Thyroid gland (tissue), 4 donors: ENCODE results near the gene EIF4A3. TPM values are rescaled to one million over a fixed set of nuclear protein-coding genes. Genes with fewer than 3 reads are reported as not detected.

Experiments used
- DNase-seq, 2 donors: peaks; one replicate each; pipeline ENCODE4 v3.0.0-alpha.2; 2019
- H3K27ac ChIP-seq, 3 donors: fragments of 200-600 bp; sonication (generic); 1 replicate in 2 of 3; 2 replicates in 1 of 3; pipeline ENCODE4 v1.5.1; 2016 to 2019; ENCODE audit warnings: mild to moderate bottlenecking in 1 of 3, moderate library complexity in 1 of 3
- H3K27me3 ChIP-seq: fragments of 200-600 bp; sonication (generic); one replicate; pipeline ENCODE4 v1.5.1; 2019
- H3K36me3 ChIP-seq, 2 donors: fragments of 200-600 bp; sonication (generic); one replicate each; pipeline ENCODE4 v1.5.1; 2016 to 2019
- H3K4me1 ChIP-seq, 2 donors: fragments of 200-600 bp; sonication (generic); one replicate each; pipeline ENCODE4 v1.5.1; 2017 to 2019
- H3K4me3 ChIP-seq, 3 donors: fragments of 200-600 bp; sonication (generic); replicated peaks in 1 of 3; 1 replicate in 2 of 3; 2 replicates in 1 of 3; pipeline ENCODE4 v1.5.1; 2016; ENCODE audit warnings: mild to moderate bottlenecking in 1 of 3
- H3K9me3 ChIP-seq: fragments of 200-600 bp; sonication (generic); one replicate; pipeline ENCODE4 v1.5.1; 2017
- CTCF ChIP-seq, 6 experiments: fragments of 200-600 bp in 3 of 6; fragments of 450-650 bp in 3 of 6; sonication (generic) in 3 of 6; IDR thresholded peaks; one replicate each; pipeline ENCODE4 v1.5.1; 2016 to 2019; ENCODE audit warnings: antibody characterized with exemption in 6 of 6, mild to moderate bottlenecking in 2 of 6, inconsistent platforms in 1 of 6, moderate library complexity in 1 of 6
- POLR2A ChIP-seq, 2 donors: fragments of 450-650 bp; IDR thresholded peaks; one replicate each; pipeline ENCODE4 v1.6.1; 2017; ENCODE audit warnings: antibody characterized with exemption in 2 of 2, mild to moderate bottlenecking in 2 of 2, moderate library complexity in 1 of 2
- WGBS, 2 donors: methylation state at CpG; one replicate each; pipeline ENCODE4 v1.1.5; 2017; 5-methylcytosine and 5-hydroxymethylcytosine counted together
- intact Hi-C: fragments of 100-400 bp; cut with DNase I; formaldehyde crosslinking; loops from one replicate; pipeline ENCODE4 v1.15.1; 2023
- total RNA-seq, 4 donors: library from RNA; depleted of rRNA; stranded (reverse); fragments of >200 nt; gene quantifications; one replicate each; pipeline ENCODE4 v1.2.3, GENCODE V29; 2016

Gene EIF4A3
- total RNA-seq, 4 donors from 2014 or later: 42.9 to 79.8 (median 47.4) TPM

- Histone ChIP-seq H3K4me1 (no peaks in the 10 kb centered on the region), H3K27me3 (no peaks in the 10 kb centered on the region), H3K27ac (no peak overlapping the region), H3K4me3 (no peak overlapping the region), H3K9me3 (no peaks in the 10 kb centered on the region), H3K36me3 (no peaks in the 10 kb centered on the region)
- intact Hi-C loops: no loop called here
- TF ChIP-seq CTCF (IDR thresholded peaks at IDR 0.05): no peak
- TF ChIP-seq POLR2A (IDR thresholded peaks at IDR 0.05): no peak
- DNase-seq: no peak
- WGBS, 2 donors: 94 to 97% methylated on average over 6 of the region's 6 CpGs
Measured at GRCh38 chr17:80173916-80174315, 27.0 kb upstream of the EIF4A3 start.

GRCh38 chr17:80173126-80173525 is 26.2 kb upstream of the EIF4A3 start:
- no peak for TF ChIP-seq POLR2A (IDR thresholded peaks at IDR 0.05)
- no peak for TF ChIP-seq CTCF (IDR thresholded peaks at IDR 0.05)
- intact Hi-C loops: no loop called here
- no peak for DNase-seq
- H3K9me3 ChIP-seq: no peaks in the 10 kb centered on the region
- H3K27me3 ChIP-seq: no peaks in the 10 kb centered on the region
- H3K27ac ChIP-seq: no peak overlapping the region
- H3K4me3 ChIP-seq: no peak overlapping the region
- no peaks in the 10 kb centered on the region for H3K36me3 ChIP-seq
- H3K4me1 ChIP-seq: no peaks in the 10 kb centered on the region
- WGBS, 2 donors: 86% methylated on average over 12 of the region's 12 CpGs

- TF ChIP-seq POLR2A (IDR thresholded peaks at IDR 0.05): no peak
- TF ChIP-seq CTCF (IDR thresholded peaks at IDR 0.05): no peak
- no peaks in the 10 kb centered on the region for H3K27me3 ChIP-seq
- intact Hi-C loops: no loop called here
- WGBS, 2 donors: 81 to 82% methylated on average over 7 of the region's 7 CpGs
- no peak overlapping the region for H3K27ac ChIP-seq
- DNase-seq: no peak
- H3K9me3 ChIP-seq: no peaks in the 10 kb centered on the region
- no peaks in the 10 kb centered on the region for H3K4me1 ChIP-seq
- no peaks in the 10 kb centered on the region for H3K36me3 ChIP-seq
- no peak overlapping the region for H3K4me3 ChIP-seq
Measured at GRCh38 chr17:80171681-80172080, 24.8 kb upstream of the EIF4A3 start.

GRCh38 chr17:80169784-80170500 is 23.0 kb upstream of the EIF4A3 start, which contains the start of gene CARD14:
Gene CARD14 (plus strand): TSS chr17:80170030. CDS start chr17:80181439, 11,409 bp downstream.
- Histone ChIP-seq H3K9me3 (no peaks in the 10 kb centered on the region), H3K36me3 (no peaks in the 10 kb centered on the region), H3K4me3 (no peak within 1 kb of the TSS), H3K27me3 (no peaks in the 10 kb centered on the region), H3K27ac (no peak within 1 kb of the TSS), H3K4me1 (no peaks in the 10 kb centered on the region)
- intact Hi-C loops: no loop called here
- TF ChIP-seq CTCF (IDR thresholded peaks at IDR 0.05) (no peak), POLR2A (IDR thresholded peaks at IDR 0.05) (no peak)
- peak in 1 of 2 donors; percentile 29 for DNase-seq
- 50 to 63% methylated on average over 12 to 19 of the region's 19 CpGs for WGBS, 2 donors

GRCh38 chr17:80169107-80169506 is 22.2 kb upstream of the EIF4A3 start:
- Histone ChIP-seq H3K27me3 (no peaks in the 10 kb centered on the region), H3K4me1 (no peaks in the 10 kb centered on the region), H3K9me3 (no peaks in the 10 kb centered on the region), H3K36me3 (no peaks in the 10 kb centered on the region), H3K27ac (no peak overlapping the region), H3K4me3 (no peak overlapping the region)
- intact Hi-C loops: no loop called here
- DNase-seq: no peak
- WGBS, 2 donors: 95 to 97% methylated on average over 5 of the region's 5 CpGs
- TF ChIP-seq CTCF (IDR thresholded peaks at IDR 0.05) (no peak), POLR2A (IDR thresholded peaks at IDR 0.05) (no peak)
